Neural cell (in vitro differentiated cells): ENCODE data around the gene HRAS.

Experiments
- EP300 ChIP-seq: fragments of 450-650 bp; conservative IDR thresholded peaks from 2 replicates; pipeline ENCODE4 v1.6.1; 2014; ENCODE audit warnings: antibody characterized with exemption, mild to moderate bottlenecking, moderate library complexity; ENCODE audit not compliant: poor library complexity, severe bottlenecking
- EZH2 ChIP-seq: fragments of 200-600, 300-800 bp; shearing (Covaris generic), sonication (generic); IDR thresholded peaks from 2 replicates; pipeline ENCODE4 v1.6.1; 2014; ENCODE audit warnings: antibody characterized with exemption, low read length, borderline replicate concordance, mild to moderate bottlenecking; ENCODE audit not compliant: insufficient read depth, poor library complexity, severe bottlenecking
- POLR2AphosphoS5 ChIP-seq: IDR thresholded peaks from 2 replicates; pipeline ENCODE4 v1.6.1; 2012
- RAD21 ChIP-seq: fragments of 450-650 bp; conservative IDR thresholded peaks from 2 replicates; pipeline ENCODE4 v1.6.1; 2014; ENCODE audit warnings: antibody characterized with exemption, mild to moderate bottlenecking, moderate library complexity
- TAF1 ChIP-seq: IDR thresholded peaks from 2 replicates; pipeline ENCODE4 v1.6.1; 2012; ENCODE audit warnings: low read depth
- TF ChIP-seq, protein P1 (sequence below): fragments of 450-650 bp; IDR thresholded peaks from 2 replicates; pipeline ENCODE4 v1.5.1; 2014; ENCODE audit warnings: antibody characterized with exemption, mild to moderate bottlenecking, moderate library complexity; ENCODE audit not compliant: poor library complexity, severe bottlenecking

DNA sequence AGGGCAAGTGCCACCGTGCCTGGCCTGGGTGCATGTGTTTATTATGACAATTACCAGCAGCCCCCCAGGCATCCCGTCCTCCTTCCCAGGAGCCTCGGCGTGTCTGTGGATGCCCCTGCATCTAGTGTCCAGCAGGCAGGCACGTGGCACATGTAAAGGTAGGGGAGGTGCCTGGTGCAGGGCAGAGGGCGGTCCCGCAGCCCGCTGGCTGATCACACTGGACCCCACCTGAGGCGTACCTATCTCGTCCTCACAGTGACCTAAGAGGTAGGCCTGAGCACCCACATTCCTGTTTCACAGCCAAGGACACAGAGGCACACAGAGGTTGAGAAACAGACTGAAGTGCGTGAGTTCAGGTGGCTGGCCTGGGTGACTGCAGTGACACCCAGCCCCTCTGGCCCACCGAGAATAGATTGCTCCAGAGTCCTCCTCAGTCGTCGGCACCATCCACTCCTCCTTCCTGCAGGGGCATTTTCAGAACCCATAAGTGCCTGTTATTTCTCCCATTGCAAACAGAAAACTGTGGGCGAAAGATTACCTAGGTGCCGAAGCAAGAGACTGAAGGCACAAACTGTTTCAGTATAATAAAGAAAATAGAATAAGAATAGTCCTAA, 37.9 kb upstream of the HRAS start:
- TF ChIP-seq EZH2 = no peak
- TF ChIP-seq, protein P1, sequence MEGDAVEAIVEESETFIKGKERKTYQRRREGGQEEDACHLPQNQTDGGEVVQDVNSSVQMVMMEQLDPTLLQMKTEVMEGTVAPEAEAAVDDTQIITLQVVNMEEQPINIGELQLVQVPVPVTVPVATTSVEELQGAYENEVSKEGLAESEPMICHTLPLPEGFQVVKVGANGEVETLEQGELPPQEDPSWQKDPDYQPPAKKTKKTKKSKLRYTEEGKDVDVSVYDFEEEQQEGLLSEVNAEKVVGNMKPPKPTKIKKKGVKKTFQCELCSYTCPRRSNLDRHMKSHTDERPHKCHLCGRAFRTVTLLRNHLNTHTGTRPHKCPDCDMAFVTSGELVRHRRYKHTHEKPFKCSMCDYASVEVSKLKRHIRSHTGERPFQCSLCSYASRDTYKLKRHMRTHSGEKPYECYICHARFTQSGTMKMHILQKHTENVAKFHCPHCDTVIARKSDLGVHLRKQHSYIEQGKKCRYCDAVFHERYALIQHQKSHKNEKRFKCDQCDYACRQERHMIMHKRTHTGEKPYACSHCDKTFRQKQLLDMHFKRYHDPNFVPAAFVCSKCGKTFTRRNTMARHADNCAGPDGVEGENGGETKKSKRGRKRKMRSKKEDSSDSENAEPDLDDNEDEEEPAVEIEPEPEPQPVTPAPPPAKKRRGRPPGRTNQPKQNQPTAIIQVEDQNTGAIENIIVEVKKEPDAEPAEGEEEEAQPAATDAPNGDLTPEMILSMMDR = no peak
- no peak for TF ChIP-seq EP300
- no peak for TF ChIP-seq POLR2AphosphoS5
- TF ChIP-seq RAD21 = no peak
- TF ChIP-seq TAF1 = no peak
